Measurements from ENCODE around the gene SYNDIG1.

Gene SYNDIG1

GRCh38 chr20:24640276-24640675, 170.8 kb downstream of the SYNDIG1 start:
- H3K4me1 ChIP-seq (ENCODE audit: control insufficient read depth, insufficient read depth, low read length), result no peaks in the 10 kb centered on the region
- H3K27me3 ChIP-seq (ENCODE audit: control insufficient read depth, insufficient read depth, low read length), result no peaks in the 10 kb centered on the region
- no peaks in the 10 kb centered on the region for H3K36me3 ChIP-seq (ENCODE audit: control insufficient read depth, insufficient read depth, low read length)
- no peak overlapping the region for H3K27ac ChIP-seq (ENCODE audit: low read depth, low read length)
- H3K4me3 ChIP-seq (ENCODE audit: low read length), result no peak overlapping the region
- H3K9ac ChIP-seq (ENCODE audit: low read length), result no peak overlapping the region

- Histone ChIP-seq H3K4me1 (ENCODE audit: control insufficient read depth, insufficient read depth, low read length) (no peaks in the 10 kb centered on the region), H3K27me3 (ENCODE audit: control insufficient read depth, insufficient read depth, low read length) (no peaks in the 10 kb centered on the region), H3K9ac (ENCODE audit: low read length) (no peak overlapping the region), H3K4me3 (ENCODE audit: low read length) (no peak overlapping the region), H3K36me3 (ENCODE audit: control insufficient read depth, insufficient read depth, low read length) (no peaks in the 10 kb centered on the region), H3K27ac (ENCODE audit: low read depth, low read length) (no peak overlapping the region)
Measured at GRCh38 chr20:24640686-24641085, 171.3 kb downstream of the SYNDIG1 start.

GRCh38 chr20:24643731-24644626, 174.6 kb downstream of the SYNDIG1 start:
- H3K36me3 ChIP-seq (ENCODE audit: control insufficient read depth, insufficient read depth, low read length), result no peaks in the 10 kb centered on the region
- no peak overlapping the region for H3K9ac ChIP-seq (ENCODE audit: low read length)
- H3K27ac ChIP-seq (ENCODE audit: low read depth, low read length), result no peak overlapping the region
- no peak overlapping the region for H3K4me3 ChIP-seq (ENCODE audit: low read length)
- H3K4me1 ChIP-seq (ENCODE audit: control insufficient read depth, insufficient read depth, low read length), result no peaks in the 10 kb centered on the region
- H3K27me3 ChIP-seq (ENCODE audit: control insufficient read depth, insufficient read depth, low read length), result no peaks in the 10 kb centered on the region

- H3K27ac ChIP-seq (ENCODE audit: low read depth, low read length), result no peak overlapping the region
- no peaks in the 10 kb centered on the region for H3K4me1 ChIP-seq (ENCODE audit: control insufficient read depth, insufficient read depth, low read length)
- H3K27me3 ChIP-seq (ENCODE audit: control insufficient read depth, insufficient read depth, low read length), result no peaks in the 10 kb centered on the region
- no peak overlapping the region for H3K4me3 ChIP-seq (ENCODE audit: low read length)
- H3K36me3 ChIP-seq (ENCODE audit: control insufficient read depth, insufficient read depth, low read length), result no peaks in the 10 kb centered on the region
- no peak overlapping the region for H3K9ac ChIP-seq (ENCODE audit: low read length)
Measured at GRCh38 chr20:24646321-24646720, 176.9 kb downstream of the SYNDIG1 start.

- no peak overlapping the region for H3K9ac ChIP-seq (ENCODE audit: low read length)
- H3K27me3 ChIP-seq (ENCODE audit: control insufficient read depth, insufficient read depth, low read length), result no peaks in the 10 kb centered on the region
- H3K4me3 ChIP-seq (ENCODE audit: low read length), result no peak overlapping the region
- H3K27ac ChIP-seq (ENCODE audit: low read depth, low read length), result no peak overlapping the region
- no peaks in the 10 kb centered on the region for H3K4me1 ChIP-seq (ENCODE audit: control insufficient read depth, insufficient read depth, low read length)
- no peaks in the 10 kb centered on the region for H3K36me3 ChIP-seq (ENCODE audit: control insufficient read depth, insufficient read depth, low read length)
Measured at GRCh38 chr20:24647713-24648112, 178.3 kb downstream of the SYNDIG1 start.

- no peaks in the 10 kb centered on the region for H3K27me3 ChIP-seq (ENCODE audit: control insufficient read depth, insufficient read depth, low read length)
- no peaks in the 10 kb centered on the region for H3K36me3 ChIP-seq (ENCODE audit: control insufficient read depth, insufficient read depth, low read length)
- H3K4me3 ChIP-seq (ENCODE audit: low read length), result no peak overlapping the region
- H3K4me1 ChIP-seq (ENCODE audit: control insufficient read depth, insufficient read depth, low read length), result no peaks in the 10 kb centered on the region
- no peak overlapping the region for H3K27ac ChIP-seq (ENCODE audit: low read depth, low read length)
- no peak overlapping the region for H3K9ac ChIP-seq (ENCODE audit: low read length)
Measured at GRCh38 chr20:24648481-24648880, 179.1 kb downstream of the SYNDIG1 start.

- H3K4me3 ChIP-seq (ENCODE audit: low read length), result no peak overlapping the region
- no peak overlapping the region for H3K27ac ChIP-seq (ENCODE audit: low read depth, low read length)
- H3K36me3 ChIP-seq (ENCODE audit: control insufficient read depth, insufficient read depth, low read length), result no peaks in the 10 kb centered on the region
- H3K27me3 ChIP-seq (ENCODE audit: control insufficient read depth, insufficient read depth, low read length), result no peaks in the 10 kb centered on the region
- no peak overlapping the region for H3K9ac ChIP-seq (ENCODE audit: low read length)
- no peaks in the 10 kb centered on the region for H3K4me1 ChIP-seq (ENCODE audit: control insufficient read depth, insufficient read depth, low read length)
Measured at GRCh38 chr20:24648919-24649318, 179.5 kb downstream of the SYNDIG1 start.

- no peak overlapping the region for H3K27ac ChIP-seq (ENCODE audit: low read depth, low read length)
- no peak overlapping the region for H3K9ac ChIP-seq (ENCODE audit: low read length)
- no peaks in the 10 kb centered on the region for H3K4me1 ChIP-seq (ENCODE audit: control insufficient read depth, insufficient read depth, low read length)
- H3K27me3 ChIP-seq (ENCODE audit: control insufficient read depth, insufficient read depth, low read length), result no peaks in the 10 kb centered on the region
- H3K4me3 ChIP-seq (ENCODE audit: low read length), result no peak overlapping the region
- H3K36me3 ChIP-seq (ENCODE audit: control insufficient read depth, insufficient read depth, low read length), result no peaks in the 10 kb centered on the region
Measured at GRCh38 chr20:24649787-24650490, 180.5 kb downstream of the SYNDIG1 start.

GRCh38 chr20:24651171-24651975, 181.9 kb downstream of the SYNDIG1 start:
- H3K27me3 ChIP-seq (ENCODE audit: control insufficient read depth, insufficient read depth, low read length), result no peaks in the 10 kb centered on the region
- H3K9ac ChIP-seq (ENCODE audit: low read length), result no peak overlapping the region
- H3K36me3 ChIP-seq (ENCODE audit: control insufficient read depth, insufficient read depth, low read length), result no peaks in the 10 kb centered on the region
- no peaks in the 10 kb centered on the region for H3K4me1 ChIP-seq (ENCODE audit: control insufficient read depth, insufficient read depth, low read length)
- no peak overlapping the region for H3K4me3 ChIP-seq (ENCODE audit: low read length)
- H3K27ac ChIP-seq (ENCODE audit: low read depth, low read length), result no peak overlapping the region

GRCh38 chr20:24651976-24652345, 182.5 kb downstream of the SYNDIG1 start:
- H3K27me3 ChIP-seq (ENCODE audit: control insufficient read depth, insufficient read depth, low read length), result no peaks in the 10 kb centered on the region
- no peak overlapping the region for H3K4me3 ChIP-seq (ENCODE audit: low read length)
- no peak overlapping the region for H3K27ac ChIP-seq (ENCODE audit: low read depth, low read length)
- H3K9ac ChIP-seq (ENCODE audit: low read length), result no peak overlapping the region
- no peaks in the 10 kb centered on the region for H3K36me3 ChIP-seq (ENCODE audit: control insufficient read depth, insufficient read depth, low read length)
- no peaks in the 10 kb centered on the region for H3K4me1 ChIP-seq (ENCODE audit: control insufficient read depth, insufficient read depth, low read length)

GRCh38 chr20:24653306-24653705, 183.9 kb downstream of the SYNDIG1 start:
- no peak overlapping the region for H3K27ac ChIP-seq (ENCODE audit: low read depth, low read length)
- H3K9ac ChIP-seq (ENCODE audit: low read length), result no peak overlapping the region
- no peaks in the 10 kb centered on the region for H3K4me1 ChIP-seq (ENCODE audit: control insufficient read depth, insufficient read depth, low read length)
- H3K4me3 ChIP-seq (ENCODE audit: low read length), result no peak overlapping the region
- no peaks in the 10 kb centered on the region for H3K36me3 ChIP-seq (ENCODE audit: control insufficient read depth, insufficient read depth, low read length)
- no peaks in the 10 kb centered on the region for H3K27me3 ChIP-seq (ENCODE audit: control insufficient read depth, insufficient read depth, low read length)

- H3K9ac ChIP-seq (ENCODE audit: low read length), result no peak overlapping the region
- no peaks in the 10 kb centered on the region for H3K36me3 ChIP-seq (ENCODE audit: control insufficient read depth, insufficient read depth, low read length)
- H3K4me3 ChIP-seq (ENCODE audit: low read length), result no peak overlapping the region
- no peak overlapping the region for H3K27ac ChIP-seq (ENCODE audit: low read depth, low read length)
- no peaks in the 10 kb centered on the region for H3K4me1 ChIP-seq (ENCODE audit: control insufficient read depth, insufficient read depth, low read length)
- no peaks in the 10 kb centered on the region for H3K27me3 ChIP-seq (ENCODE audit: control insufficient read depth, insufficient read depth, low read length)
Measured at GRCh38 chr20:24654425-24654824, 185.0 kb downstream of the SYNDIG1 start.
